Measurements from ENCODE around the gene P2RY2. TPM values are rescaled to one million over a fixed set of nuclear protein-coding genes. Genes with fewer than 3 reads are reported as not detected.

Gene P2RY2
- total RNA-seq, 1 donor = 0.36 TPM

DNA sequence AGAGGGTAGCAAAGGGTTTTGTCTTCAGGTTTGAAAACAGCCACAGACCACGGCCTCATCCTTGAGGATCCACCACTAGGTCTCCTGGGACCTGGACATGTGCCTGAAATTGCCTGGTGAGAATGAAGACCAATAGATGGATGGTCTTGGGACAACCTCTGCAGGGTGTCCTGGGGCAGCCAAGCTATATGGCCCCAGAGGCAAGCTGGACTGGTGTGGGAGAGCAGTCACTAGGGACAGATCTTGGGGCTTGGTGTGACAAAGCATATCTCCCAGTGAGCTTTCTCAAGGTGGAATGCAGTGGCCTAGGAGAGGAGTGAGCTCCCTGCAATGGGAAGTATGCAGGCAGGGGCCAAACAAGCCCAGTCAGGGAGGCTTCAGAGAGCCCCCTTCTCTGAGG is 67.6 kb downstream of the P2RY2 start:
- Histone ChIP-seq H3K27me3 (ENCODE audit: insufficient read depth, low read length) (no peaks in the 10 kb centered on the region), H3K27ac (ENCODE audit: low read depth, low read length) (no peak overlapping the region), H3K9me3 (ENCODE audit: low read depth, low read length) (no peaks in the 10 kb centered on the region), H3K4me2 (ENCODE audit: insufficient read depth, low read length) (no peak overlapping the region), H3K79me2 (ENCODE audit: insufficient read depth, low read length) (no peaks in the 10 kb centered on the region), H3K36me3 (ENCODE audit: insufficient read depth, low read length) (no peaks in the 10 kb centered on the region), H3K4me1 (ENCODE audit: insufficient read depth, low read length) (peaks cover 17% of the 10 kb centered on the region), H3K4me3 (ENCODE audit: insufficient read depth, low read length) (no peak overlapping the region), H2AFZ (ENCODE audit: low read length) (no peak overlapping the region), H4K20me1 (ENCODE audit: insufficient read depth, low read length) (no peaks in the 10 kb centered on the region)
- TF ChIP-seq, protein P1, sequence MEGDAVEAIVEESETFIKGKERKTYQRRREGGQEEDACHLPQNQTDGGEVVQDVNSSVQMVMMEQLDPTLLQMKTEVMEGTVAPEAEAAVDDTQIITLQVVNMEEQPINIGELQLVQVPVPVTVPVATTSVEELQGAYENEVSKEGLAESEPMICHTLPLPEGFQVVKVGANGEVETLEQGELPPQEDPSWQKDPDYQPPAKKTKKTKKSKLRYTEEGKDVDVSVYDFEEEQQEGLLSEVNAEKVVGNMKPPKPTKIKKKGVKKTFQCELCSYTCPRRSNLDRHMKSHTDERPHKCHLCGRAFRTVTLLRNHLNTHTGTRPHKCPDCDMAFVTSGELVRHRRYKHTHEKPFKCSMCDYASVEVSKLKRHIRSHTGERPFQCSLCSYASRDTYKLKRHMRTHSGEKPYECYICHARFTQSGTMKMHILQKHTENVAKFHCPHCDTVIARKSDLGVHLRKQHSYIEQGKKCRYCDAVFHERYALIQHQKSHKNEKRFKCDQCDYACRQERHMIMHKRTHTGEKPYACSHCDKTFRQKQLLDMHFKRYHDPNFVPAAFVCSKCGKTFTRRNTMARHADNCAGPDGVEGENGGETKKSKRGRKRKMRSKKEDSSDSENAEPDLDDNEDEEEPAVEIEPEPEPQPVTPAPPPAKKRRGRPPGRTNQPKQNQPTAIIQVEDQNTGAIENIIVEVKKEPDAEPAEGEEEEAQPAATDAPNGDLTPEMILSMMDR (IDR thresholded peaks at IDR 0.05; ENCODE audit: extremely low read depth, low read depth, low read length) = no peak
- DNase-seq (ENCODE audit: insufficient read length, low spot score, missing footprints) = no peak

Other genes with a start within 250 kb of the P2RY2 start
- 34.0 and 38.0 TPM in 2 replicates for gene FCHSD2, start 76.0 kb upstream of the P2RY2 start, total RNA-seq
- gene P2RY6, start 54.1 kb downstream of the P2RY2 start, total RNA-seq = 0.72 and 1.8 TPM in 2 replicates
- 50.1 and 67.0 TPM in 2 replicates for gene ARHGEF17, start 90.0 kb downstream of the P2RY2 start, total RNA-seq
- 2.9 and 4.0 TPM in 2 replicates for gene RELT, start 158.1 kb downstream of the P2RY2 start, total RNA-seq